Measurements from ENCODE around the gene C2orf68.
"Not testable (repeated sequence)": the region's sequence is repeated elsewhere in the genome, so short reads cannot be mapped to it uniquely, and the experiment has no call there.

C2orf68 gene

DNA sequence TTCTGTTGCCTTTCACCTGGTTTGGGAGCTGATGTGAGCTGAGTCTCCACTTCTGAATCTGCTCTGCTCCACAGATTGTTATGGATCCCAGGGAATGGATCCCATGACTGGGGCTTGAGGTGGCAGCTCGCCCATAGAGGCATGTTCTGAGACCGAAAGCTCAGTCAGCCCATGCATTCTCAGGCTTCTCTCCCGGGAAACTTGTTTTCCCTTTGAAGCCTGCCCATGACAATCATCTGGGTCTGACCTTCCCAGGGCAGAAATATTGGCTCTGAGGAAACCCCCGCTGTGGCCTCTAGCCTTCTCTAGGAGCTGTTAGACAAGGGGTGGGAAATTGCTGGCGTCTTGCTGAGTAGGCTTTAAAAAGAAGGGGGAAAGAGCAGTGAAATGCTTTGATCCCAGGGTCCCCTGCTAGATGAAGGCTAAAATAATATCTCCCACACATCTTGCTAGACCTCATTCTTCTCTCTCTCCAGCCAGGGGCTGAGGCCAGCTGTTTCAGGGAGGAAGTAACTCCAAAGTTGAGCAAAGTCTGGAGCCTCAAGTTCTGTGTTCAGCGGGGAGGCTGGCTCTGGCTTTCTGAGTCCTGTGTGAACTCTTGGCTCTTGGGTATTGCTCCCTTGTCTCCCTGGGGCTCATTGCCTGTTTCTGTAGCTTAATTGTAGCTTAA is 32.5 kb downstream of the C2orf68 start:
- DNase-seq = no peak

DNA sequence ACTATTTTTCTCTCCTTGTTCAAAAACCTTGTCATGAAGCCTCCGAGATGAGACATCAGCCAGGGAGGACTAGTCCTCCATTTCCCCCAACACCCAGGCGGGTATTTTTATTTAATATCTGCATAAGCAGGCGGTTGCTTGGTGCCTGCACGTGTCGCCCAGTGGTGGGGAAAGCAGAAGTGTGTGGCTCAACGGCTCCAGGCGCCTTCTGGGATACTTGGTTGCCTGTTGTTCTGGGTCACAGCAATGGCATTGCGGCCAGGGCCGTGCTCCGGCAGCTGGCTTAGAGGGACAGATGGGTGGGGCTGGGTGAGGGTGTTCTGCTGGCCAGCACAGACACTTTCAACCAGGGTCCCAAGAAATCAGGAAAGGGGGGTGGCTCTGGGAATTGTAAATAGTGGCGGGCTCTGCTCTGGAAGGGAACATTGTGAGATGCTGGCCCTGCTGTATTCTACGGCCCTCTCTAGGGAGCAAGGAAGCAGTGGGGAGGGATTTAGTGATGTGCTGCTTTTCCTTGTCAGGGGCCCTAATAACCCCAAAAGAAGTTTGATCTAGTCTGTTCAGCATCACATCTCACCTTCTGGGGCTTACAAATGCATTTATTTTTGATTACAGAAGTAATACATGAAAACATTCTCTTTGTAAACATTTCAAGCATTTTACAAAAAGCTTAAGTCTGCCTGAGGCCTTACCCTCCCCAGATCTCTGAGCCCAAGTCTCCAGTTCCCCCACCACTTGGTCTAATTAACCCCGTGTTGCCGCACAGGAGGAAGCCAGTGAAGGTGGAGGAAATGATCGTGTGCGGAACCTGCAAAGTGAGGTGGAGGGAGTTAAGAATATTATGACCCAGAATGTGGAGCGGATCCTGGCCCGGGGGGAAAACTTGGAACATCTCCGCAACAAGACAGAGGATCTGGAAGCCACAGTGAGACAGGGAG is 33.4 kb downstream of the C2orf68 start:
- no peak for DNase-seq

DNA sequence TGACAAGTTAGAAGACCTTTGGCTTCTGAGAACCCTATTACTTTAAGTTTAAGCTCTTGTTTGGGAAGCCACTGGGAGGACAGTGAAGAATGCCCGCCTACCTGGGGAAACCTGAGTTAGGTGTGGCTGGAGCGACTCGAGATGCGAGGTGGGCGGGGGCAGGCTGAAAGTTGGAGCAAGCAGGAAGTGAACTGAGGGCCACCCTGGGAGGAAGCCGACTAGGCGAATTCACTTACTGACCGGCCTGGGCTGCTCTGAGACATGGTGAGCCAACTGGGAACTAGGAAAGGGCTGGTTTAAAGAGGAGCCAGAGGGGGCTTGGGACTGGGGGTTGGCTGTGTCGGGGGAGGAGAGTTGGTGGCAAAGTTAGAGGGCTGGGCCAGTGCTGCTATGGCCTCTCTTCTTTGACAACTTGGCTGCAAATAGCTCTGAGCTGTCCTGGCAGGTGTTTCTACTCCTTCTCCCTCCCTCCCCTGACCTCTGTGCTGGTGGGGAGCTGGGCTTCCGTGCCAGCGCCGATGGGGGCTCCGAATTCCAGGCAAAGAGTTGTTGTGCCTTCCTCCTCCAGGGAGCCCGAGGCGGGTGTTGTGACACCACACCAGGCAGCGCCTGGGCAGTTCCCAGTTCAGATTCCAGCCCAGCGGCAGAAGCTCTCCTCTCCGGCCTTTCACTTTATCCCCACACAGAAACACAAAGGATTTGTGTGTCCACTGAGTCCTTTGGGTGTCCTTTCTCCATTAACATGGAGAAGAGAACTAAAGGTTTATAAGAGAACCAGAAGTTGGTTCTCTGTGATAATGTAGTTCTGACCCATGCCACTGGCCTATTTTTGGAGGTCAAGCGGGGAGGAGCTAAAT is 34.3 kb downstream of the C2orf68 start, which contains the start of gene VAMP8:
Gene VAMP8 (plus strand): TSS at position 201 of the 857 bp plus-strand sequence. CDS start 61 bp downstream, at position 262.
- no peak for DNase-seq

DNA sequence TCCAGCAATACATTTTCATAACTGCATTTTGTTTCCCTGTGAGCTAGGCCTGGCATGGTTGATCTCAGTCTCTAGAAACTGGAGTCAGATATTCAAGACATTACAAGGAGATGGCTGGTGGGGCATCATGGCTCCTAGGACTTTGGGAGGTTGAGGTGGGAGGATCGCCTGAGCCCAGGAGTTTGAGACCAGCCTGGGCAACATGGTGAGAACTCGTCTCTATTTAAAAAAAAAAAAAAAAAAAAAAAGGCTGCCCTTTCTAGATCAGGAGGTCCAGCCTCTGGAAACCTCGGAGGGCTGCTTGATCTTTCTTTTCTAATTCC is 34.8 kb downstream of the C2orf68 start:
- no peak for DNase-seq

DNA sequence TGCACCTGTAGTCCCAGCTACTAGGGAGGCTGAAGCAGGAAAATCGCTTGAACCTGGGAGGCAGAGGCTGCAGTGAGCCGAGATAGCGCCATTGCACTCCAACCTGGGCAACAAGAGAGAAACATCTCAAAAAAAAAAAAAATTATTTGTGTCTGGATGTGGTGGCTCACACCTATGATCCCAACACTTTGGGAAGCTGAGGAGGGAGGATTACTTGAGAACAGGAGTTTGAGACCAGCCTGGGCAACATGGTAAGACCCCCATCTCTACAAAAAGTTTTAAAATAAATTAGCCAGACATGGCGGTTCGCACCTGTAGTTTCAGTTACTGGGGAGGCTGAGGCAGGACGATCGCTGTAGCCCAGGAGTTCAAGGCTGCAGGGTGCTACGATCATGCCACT is 36.1 kb downstream of the C2orf68 start:
- DNase-seq = no peak

DNA sequence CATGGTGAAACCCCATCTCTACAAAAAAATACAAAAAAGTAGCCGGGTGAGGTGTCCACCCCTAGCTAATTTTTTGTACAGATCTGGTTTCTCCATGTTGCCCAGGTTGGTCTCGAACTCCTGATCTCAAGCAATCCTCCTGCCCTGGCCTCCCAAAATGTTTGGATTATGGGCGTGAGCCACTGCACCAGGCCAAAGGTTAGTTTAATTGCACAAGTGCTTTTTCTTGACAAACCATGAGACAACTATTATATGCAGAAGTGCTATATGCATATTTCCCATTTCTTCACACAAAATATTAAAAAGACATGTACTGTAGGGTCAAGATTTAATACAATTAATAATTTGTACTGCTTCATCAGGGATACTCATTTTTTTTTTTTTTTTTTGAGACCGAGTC is 45.6 kb downstream of the C2orf68 start:
- no peak for DNase-seq

DNA sequence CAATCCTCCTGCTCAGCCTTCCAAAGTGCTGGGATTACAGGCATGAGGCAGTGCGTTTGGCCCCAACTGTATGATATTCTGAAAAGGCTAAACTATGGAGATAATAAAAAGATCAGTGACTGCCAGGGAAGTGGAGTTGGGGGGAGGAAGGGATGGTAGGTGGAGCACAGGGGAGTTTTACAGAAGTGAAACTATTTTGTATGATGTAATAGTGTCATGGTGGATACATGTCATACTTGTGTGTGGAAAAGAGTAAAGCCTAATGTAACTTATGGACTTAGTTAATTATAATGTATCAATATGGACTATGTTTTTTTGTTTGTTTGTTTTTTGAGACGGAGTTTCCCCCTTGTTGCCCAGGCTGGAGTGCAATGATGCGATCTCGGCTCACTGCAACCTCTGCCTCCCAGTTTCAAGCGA is 47.7 kb downstream of the C2orf68 start:
- DNase-seq = no peak

DNA sequence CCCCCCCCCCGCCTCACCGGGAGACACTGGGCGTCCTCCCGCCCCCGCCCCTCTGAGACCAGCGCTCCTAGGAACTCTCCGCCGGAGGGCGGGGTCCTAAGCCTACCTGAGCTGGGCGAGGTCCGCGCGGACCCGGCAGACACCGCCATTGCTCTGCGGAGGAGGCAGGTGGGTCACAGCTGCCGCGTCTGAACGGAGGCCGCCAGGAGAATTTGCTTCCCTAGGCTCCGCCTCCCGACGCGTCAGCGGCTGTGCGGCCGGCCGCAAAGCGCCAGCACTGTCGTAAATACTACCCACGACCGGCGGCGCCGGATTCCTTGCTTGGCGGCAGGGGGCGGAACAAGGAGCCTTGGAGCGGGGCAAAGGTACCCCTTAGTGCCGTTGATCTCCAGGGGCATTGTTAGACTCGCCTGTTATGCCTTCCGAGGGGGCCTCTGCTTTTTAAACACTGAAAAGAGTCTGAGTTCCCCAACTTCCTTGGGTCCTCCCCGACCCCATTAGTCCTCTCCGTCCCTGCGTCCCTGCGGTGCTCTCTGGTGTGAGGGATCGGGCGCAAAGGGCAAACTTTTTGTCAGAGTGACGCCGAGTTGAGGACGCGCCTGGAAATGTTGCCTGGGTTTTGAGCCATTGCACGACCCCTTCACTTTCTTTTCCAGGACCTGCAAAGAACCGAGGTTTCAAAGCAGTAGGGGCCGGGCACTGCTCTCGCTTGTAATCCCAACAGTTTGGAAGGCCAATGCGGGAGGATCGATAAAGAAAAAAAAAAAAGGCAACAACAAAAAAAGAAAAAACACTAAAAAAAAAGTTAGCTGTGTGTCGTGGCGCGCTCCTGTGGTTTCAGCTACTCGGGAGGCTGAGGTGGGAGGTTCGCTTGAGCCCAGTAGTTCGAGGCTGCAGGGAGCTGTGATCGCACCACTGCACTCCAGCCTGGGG is 50.3 kb downstream of the C2orf68 start, which contains the start of gene GGCX:
Gene GGCX (minus strand): TSS at position 214 of the 933 bp plus-strand sequence. CDS start 65 bp downstream, at position 149.
- DNase-seq = no peak

DNA sequence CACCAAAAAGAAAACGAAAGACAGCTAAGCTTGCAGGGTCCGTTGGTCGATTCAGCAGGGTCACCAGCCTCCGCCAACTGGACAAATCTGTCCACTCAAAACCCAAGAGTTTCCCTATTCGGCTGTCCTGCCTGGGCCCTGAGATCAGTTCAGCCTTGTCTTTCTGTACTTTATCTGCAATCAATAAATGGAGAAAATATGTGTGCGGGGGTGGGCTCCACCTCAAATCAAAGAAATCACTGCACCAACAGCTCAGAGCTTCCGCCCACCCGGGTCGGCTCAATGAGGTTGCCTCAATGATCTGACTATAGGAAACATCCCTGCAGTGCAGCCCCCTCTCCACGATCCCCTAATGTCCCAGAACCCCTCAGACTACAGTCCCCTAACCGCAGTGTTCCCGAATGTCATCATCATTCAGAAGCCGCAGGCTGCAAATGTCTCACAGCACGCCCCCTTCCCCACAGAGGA is 51.0 kb downstream of the C2orf68 start:
- no peak for DNase-seq

DNA sequence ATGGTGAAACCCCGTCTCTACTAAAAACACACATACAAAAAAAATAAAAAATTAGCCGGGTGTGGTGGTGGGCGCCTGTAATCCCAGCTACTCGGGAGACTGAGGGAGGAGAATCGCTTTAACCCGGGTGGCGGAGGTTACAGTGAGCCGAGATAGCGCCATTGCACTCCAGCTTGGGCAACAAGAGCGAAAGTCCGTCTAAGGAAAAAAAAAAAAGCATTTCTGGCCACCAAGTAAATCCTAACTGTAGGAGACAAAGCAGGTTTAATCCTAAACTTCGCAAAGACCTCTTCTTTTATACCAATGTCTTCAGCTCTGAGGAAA is 51.5 kb downstream of the C2orf68 start:
- DNase-seq = not testable (repeated sequence)

DNA sequence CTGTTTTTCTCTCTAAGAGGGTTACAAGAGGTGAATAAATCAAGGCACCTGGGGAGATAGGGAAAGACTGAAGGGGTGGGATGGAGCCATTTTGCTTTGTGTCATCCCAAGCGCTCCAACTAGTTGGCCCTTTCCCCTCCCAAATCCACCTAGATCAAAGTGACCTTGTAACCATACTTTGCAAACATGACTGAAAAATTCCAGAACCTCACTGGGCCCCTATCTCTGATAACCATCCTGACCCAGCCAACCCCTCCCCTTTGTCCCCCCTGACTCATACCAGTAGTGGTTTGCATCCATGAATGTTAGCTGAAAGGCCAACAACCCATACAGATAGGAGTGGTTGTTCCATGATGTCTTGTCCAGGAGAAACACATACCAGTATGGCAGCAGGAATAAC is 53.7 kb downstream of the C2orf68 start:
- no peak for DNase-seq

DNA sequence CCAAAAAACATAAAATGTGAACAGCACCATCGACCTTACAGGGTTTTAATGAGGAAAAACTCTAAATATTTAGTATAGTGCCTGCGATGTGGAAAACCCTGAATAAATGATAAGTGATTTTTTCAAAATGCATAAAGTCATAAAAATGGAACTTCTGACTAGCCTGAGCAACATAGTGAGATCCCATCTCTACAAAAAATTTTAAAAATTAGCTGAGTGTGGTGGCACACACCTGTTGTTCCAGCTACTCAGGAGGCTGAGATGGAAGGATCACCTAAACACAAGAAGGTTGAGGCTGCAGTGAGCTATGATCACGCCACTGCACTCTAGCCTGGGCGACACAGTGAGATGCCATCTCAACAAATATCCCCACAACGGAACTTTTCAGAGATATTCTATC is 54.7 kb downstream of the C2orf68 start:
- no peak for DNase-seq

All from cortex of kidney (tissue), 1 donor.